ENCODE measurements around the gene ING1. TPM values are rescaled to one million over a fixed set of nuclear protein-coding genes. Genes with fewer than 3 reads are reported as not detected.
A peak's percentile ranks its signal among the peaks of the same experiment; 100 is the strongest.

ING1 gene
- total and polyA plus RNA-seq, 2 of the 4 experiments (the other 2 are of a cell fraction), result 9.1 to 13.5 TPM

GRCh38 chr13:110715395-110716246, 2.1 kb downstream of the ING1 start:
- Histone ChIP-seq H4K5ac (ENCODE audit: low read depth, low read length) (no peak overlapping the region), H3K18ac (ENCODE audit: low read depth, low read length) (no peak overlapping the region), H2AK5ac (ENCODE audit: low read depth, low read length) (peak overlapping the region; percentile 38; the same call in 1 of the 2 replicates), H3K36me3 (ENCODE audit: control insufficient read depth, insufficient read depth, low read length) (peaks cover 6% of the 10 kb centered on the region; the same call in 1 of the 2 replicates), H3K4me2 (ENCODE audit: low read depth, low read length) (peak overlapping the region; percentile 93), H4K20me1 (ENCODE audit: insufficient read depth, low read length) (peaks cover 41% of the 10 kb centered on the region), H2BK120ac (ENCODE audit: low read depth, low read length) (no peak overlapping the region), H3K79me1 (ENCODE audit: low read depth in 1 of 2, low read length in 2 of 2) (peaks cover 6 to 43% of the 10 kb centered on the region in 2 experiments; a peak in 3 of 4 replicates), H4K91ac (ENCODE audit: insufficient read depth, low read depth, low read length) (no peak overlapping the region), H2BK5ac (ENCODE audit: low read depth, low read length, poor library complexity, severe bottlenecking) (peak overlapping the region; percentile 57), H3K9me3 (ENCODE audit: control insufficient read depth, insufficient read depth, low read length) (no peaks in the 10 kb centered on the region), H3K4me3 (ENCODE audit: insufficient read depth, low read depth, low read length) (peak overlapping the region; percentile 90), H3K27ac (ENCODE audit: insufficient read depth, low read length) (peak overlapping the region; percentile 67), H4K8ac (ENCODE audit: low read depth in 2 of 2, low read length in 2 of 2) (no peak overlapping the region), H2AK9ac (replicated peaks; ENCODE audit: low read depth, low read length, poor library complexity) (peak overlapping the region; percentile 98), H3K23ac (ENCODE audit: low read depth, low read length) (peak overlapping the region; percentile 20), H3K9ac (ENCODE audit: low read depth, low read length) (peak overlapping the region; percentile 79), H2BK15ac (ENCODE audit: low read depth, low read length) (no peak overlapping the region), H2AFZ (replicated peaks; ENCODE audit: low read length, poor library complexity) (peak overlapping the region; percentile 95), H3K9me1 (ENCODE audit: insufficient read depth, low read length) (peaks cover 3% of the 10 kb centered on the region; the same call in 1 of the 2 replicates), H3K14ac (replicated peaks; ENCODE audit: low read depth, low read length) (peak overlapping the region; percentile 54), H3K27me3 (ENCODE audit: control insufficient read depth, insufficient read depth, low read length) (no peaks in the 10 kb centered on the region), H3K4me1 (ENCODE audit: control insufficient read depth, insufficient read depth, low read length) (no peaks in the 10 kb centered on the region; the same call in 1 of the 2 replicates), H3K4ac (ENCODE audit: low read depth, low read length) (peak overlapping the region; percentile 59), H3K56ac (ENCODE audit: extremely low read depth, insufficient read depth, low read length) (peak overlapping the region; percentile 62; the same call in 1 of the 2 replicates), H2BK20ac (ENCODE audit: low read depth, low read length) (no peak overlapping the region)
- ChIA-PET CTCF (interaction anchor here (0.6 kb wide), 2 partner anchors 9 to 43 kb away, joined by 3 to 4 read pairs; no protein-coding TSS in a partner anchor), POLR2A (ENCODE audit: unreplicated experiment) (interaction anchor here (0.6 to 0.7 kb wide), 8 partner anchors 26 to 1570 kb away, joined by 3 to 7 read pairs (median 4); no protein-coding TSS in a partner anchor)
- DNase-seq (peak; percentile 100), ATAC-seq (ENCODE audit: low read depth) (peak; percentile 71)
- in situ Hi-C loops (cut with MboI; ENCODE audit: low sequenced_read_pairs) (loop anchor here (5.0 kb wide), 1 partner anchor 92 kb away; no protein-coding TSS in a partner anchor), intact Hi-C loops (cut with micrococcal nuclease) (loop anchor here (1.0 to 5.0 kb wide), 5 partner anchors 42 to 200 kb away; partner anchors contain the start of gene ANKRD10), dilution Hi-C loops (cut with HindIII; ENCODE audit: low sequenced_read_pairs, unreplicated experiment) (no loop called here)
- WGBS, 2 experiments (ENCODE audit: extremely low coverage in 2 of 2, insufficient read length in 1 of 2), result 1% methylated on average over 41 of the region's 74 CpGs; no CpG with 5 or more reads in 1 of the 2 experiments
- BruUV-seq (replicated peaks), result no TSS peak
- TF ChIP-seq MAZ (IDR thresholded peaks at IDR 0.05; ENCODE audit: borderline replicate concordance, low read depth, low read length), result peak; percentile 61; the same call in 1 of the 2 replicates
- no peak for TF ChIP-seq RAD21 (IDR thresholded peaks at IDR 0.05; ENCODE audit: low read length)
- TF ChIP-seq NFE2L2 (IDR thresholded peaks at IDR 0.05; ENCODE audit: low read depth, low read length), result no peak
- TF ChIP-seq BHLHE40 (IDR thresholded peaks at IDR 0.05; ENCODE audit: low read depth, low read length), result peak; percentile 54
- no peak for TF ChIP-seq SMC3 (IDR thresholded peaks at IDR 0.05; ENCODE audit: low read depth, low read length)
- 0 out of 2 replicates have a peak, but pooled peaks have one; percentile 56 for TF ChIP-seq MXI1 (IDR thresholded peaks at IDR 0.05; ENCODE audit: borderline replicate concordance, low read depth, low read length)
- TF ChIP-seq USF2 (IDR thresholded peaks at IDR 0.05; ENCODE audit: low read depth, low read length), result no peak
- TF ChIP-seq MAFK (IDR thresholded peaks at IDR 0.05; ENCODE audit: low read depth, low read length), result no peak
- TF ChIP-seq POLR2A (IDR thresholded peaks at IDR 0.05; ENCODE audit: low read depth, low read length), result no peak
- TF ChIP-seq CEBPB (IDR thresholded peaks at IDR 0.05; ENCODE audit: low read depth, low read length), result peak; percentile 63; the same call in 1 of the 2 replicates
- TF ChIP-seq CHD1 (IDR thresholded peaks at IDR 0.05; ENCODE audit: low read depth, low read length), result no peak
- TF ChIP-seq RCOR1 (IDR thresholded peaks at IDR 0.05; ENCODE audit: insufficient replicate concordance, low read length), result no peak
- TF ChIP-seq ELK1 (IDR thresholded peaks at IDR 0.05; ENCODE audit: borderline replicate concordance, low read depth, low read length), result no peak
- peak; percentile 31 for TF ChIP-seq FOS (IDR thresholded peaks at IDR 0.05; ENCODE audit: low read depth, low read length)

Data from IMR-90 (cell line).